ENCODE results near the gene VPS16.

DNA sequence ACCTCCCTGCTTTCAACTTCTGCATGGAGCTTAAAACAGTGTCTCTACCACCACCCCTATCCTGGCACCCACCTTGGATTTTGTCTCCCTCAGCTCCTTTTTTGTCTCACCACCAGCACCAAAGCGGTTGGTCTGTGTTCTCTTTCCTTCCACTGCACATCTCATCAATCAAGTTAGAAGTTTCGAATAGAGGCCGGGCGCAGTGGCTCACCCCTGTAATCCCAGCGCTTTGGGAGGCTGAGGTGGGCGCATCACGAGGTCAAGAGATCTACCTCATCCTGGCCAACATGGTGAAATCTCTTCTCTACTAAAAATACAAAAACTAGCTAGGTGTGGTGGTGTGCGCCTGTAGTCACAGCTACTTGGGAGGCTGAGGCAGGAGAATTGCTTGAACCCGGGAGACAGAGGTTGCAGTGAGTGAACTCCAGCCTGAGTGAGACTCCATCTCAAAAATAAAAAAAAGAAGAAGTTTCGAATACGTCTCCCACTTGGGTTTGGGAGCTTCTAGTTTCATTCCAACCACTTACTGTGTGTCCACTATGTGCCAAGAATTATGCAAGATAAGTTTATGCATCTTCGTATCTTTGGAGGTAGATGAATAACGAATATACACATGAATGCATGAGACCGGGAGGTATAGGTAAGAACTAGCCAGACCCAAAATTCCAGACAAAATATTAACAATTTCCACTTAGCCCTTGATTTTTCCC is 6.0 kb upstream of the VPS16 start:
- TF ChIP-seq, protein P1, sequence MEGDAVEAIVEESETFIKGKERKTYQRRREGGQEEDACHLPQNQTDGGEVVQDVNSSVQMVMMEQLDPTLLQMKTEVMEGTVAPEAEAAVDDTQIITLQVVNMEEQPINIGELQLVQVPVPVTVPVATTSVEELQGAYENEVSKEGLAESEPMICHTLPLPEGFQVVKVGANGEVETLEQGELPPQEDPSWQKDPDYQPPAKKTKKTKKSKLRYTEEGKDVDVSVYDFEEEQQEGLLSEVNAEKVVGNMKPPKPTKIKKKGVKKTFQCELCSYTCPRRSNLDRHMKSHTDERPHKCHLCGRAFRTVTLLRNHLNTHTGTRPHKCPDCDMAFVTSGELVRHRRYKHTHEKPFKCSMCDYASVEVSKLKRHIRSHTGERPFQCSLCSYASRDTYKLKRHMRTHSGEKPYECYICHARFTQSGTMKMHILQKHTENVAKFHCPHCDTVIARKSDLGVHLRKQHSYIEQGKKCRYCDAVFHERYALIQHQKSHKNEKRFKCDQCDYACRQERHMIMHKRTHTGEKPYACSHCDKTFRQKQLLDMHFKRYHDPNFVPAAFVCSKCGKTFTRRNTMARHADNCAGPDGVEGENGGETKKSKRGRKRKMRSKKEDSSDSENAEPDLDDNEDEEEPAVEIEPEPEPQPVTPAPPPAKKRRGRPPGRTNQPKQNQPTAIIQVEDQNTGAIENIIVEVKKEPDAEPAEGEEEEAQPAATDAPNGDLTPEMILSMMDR (IDR thresholded peaks at IDR 0.05 in 2 of 3, conservative IDR thresholded peaks at IDR 0.05 in 1 of 3; ENCODE audit: borderline replicate concordance in 1 of 3, insufficient read depth in 1 of 3, low read depth in 2 of 3, low read length in 2 of 3): no peak
- TF ChIP-seq POLR2A (IDR thresholded peaks at IDR 0.05; ENCODE audit: borderline replicate concordance, extremely low read depth, insufficient read depth, insufficient read length): no peak
- TF ChIP-seq EZH2phosphoT487 (IDR thresholded peaks at IDR 0.05; ENCODE audit: borderline replicate concordance): no peak
- TF ChIP-seq, protein P2, sequence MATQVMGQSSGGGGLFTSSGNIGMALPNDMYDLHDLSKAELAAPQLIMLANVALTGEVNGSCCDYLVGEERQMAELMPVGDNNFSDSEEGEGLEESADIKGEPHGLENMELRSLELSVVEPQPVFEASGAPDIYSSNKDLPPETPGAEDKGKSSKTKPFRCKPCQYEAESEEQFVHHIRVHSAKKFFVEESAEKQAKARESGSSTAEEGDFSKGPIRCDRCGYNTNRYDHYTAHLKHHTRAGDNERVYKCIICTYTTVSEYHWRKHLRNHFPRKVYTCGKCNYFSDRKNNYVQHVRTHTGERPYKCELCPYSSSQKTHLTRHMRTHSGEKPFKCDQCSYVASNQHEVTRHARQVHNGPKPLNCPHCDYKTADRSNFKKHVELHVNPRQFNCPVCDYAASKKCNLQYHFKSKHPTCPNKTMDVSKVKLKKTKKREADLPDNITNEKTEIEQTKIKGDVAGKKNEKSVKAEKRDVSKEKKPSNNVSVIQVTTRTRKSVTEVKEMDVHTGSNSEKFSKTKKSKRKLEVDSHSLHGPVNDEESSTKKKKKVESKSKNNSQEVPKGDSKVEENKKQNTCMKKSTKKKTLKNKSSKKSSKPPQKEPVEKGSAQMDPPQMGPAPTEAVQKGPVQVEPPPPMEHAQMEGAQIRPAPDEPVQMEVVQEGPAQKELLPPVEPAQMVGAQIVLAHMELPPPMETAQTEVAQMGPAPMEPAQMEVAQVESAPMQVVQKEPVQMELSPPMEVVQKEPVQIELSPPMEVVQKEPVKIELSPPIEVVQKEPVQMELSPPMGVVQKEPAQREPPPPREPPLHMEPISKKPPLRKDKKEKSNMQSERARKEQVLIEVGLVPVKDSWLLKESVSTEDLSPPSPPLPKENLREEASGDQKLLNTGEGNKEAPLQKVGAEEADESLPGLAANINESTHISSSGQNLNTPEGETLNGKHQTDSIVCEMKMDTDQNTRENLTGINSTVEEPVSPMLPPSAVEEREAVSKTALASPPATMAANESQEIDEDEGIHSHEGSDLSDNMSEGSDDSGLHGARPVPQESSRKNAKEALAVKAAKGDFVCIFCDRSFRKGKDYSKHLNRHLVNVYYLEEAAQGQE (IDR thresholded peaks at IDR 0.05; ENCODE audit: low read depth): no peak
- TF ChIP-seq POLR2AphosphoS5 (IDR thresholded peaks at IDR 0.05; ENCODE audit: low read depth, low read length): no peak
- TF ChIP-seq JUND (IDR thresholded peaks at IDR 0.05): no peak
- TF ChIP-seq, protein P3, sequence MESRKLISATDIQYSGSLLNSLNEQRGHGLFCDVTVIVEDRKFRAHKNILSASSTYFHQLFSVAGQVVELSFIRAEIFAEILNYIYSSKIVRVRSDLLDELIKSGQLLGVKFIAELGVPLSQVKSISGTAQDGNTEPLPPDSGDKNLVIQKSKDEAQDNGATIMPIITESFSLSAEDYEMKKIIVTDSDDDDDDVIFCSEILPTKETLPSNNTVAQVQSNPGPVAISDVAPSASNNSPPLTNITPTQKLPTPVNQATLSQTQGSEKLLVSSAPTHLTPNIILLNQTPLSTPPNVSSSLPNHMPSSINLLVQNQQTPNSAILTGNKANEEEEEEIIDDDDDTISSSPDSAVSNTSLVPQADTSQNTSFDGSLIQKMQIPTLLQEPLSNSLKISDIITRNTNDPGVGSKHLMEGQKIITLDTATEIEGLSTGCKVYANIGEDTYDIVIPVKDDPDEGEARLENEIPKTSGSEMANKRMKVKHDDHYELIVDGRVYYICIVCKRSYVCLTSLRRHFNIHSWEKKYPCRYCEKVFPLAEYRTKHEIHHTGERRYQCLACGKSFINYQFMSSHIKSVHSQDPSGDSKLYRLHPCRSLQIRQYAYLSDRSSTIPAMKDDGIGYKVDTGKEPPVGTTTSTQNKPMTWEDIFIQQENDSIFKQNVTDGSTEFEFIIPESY (IDR thresholded peaks at IDR 0.05; ENCODE audit: extremely low read depth, insufficient replicate concordance, low read length): no peak
- TF ChIP-seq ZNF274 (IDR thresholded peaks at IDR 0.05; ENCODE audit: low read depth, low read length): no peak
- TF ChIP-seq EZH2 (IDR thresholded peaks at IDR 0.05): no peak
- no peak for TF ChIP-seq EGR1 (IDR thresholded peaks at IDR 0.05; ENCODE audit: low read depth)
- no peak for TF ChIP-seq YY1 (IDR thresholded peaks at IDR 0.05; ENCODE audit: extremely low read depth, insufficient replicate concordance, low read depth, low read length)
- no peak for TF ChIP-seq SP1 (IDR thresholded peaks at IDR 0.05; ENCODE audit: low read depth)
- TF ChIP-seq, protein P4, sequence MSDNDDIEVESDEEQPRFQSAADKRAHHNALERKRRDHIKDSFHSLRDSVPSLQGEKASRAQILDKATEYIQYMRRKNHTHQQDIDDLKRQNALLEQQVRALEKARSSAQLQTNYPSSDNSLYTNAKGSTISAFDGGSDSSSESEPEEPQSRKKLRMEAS (IDR thresholded peaks at IDR 0.05): no peak
- TF ChIP-seq RAD21 (IDR thresholded peaks at IDR 0.05; ENCODE audit: low read depth): no peak
